Activated T-cell treated with anti-CD3 and anti-CD28 coated beads, Interleukin-2, amount 50 U/mL, for 72 hours (primary cell): ENCODE results near the gene NANS. TPM values are rescaled to one million over a fixed set of nuclear protein-coding genes. Genes with fewer than 3 reads are reported as not detected.
"Not testable (repeated sequence)": the region's sequence is repeated elsewhere in the genome, so short reads cannot be mapped to it uniquely, and the experiment has no call there.

Experiments used
- ATAC-seq, 2 donors: fragments of 150-1000 bp; cut with Tn5 transposase; replicated peaks in 1 of 2; 2 replicates each; pipeline ENCODE4 v1.10.0; 2021; ENCODE audit warnings: moderate library complexity in 2 of 2, mild to moderate bottlenecking in 1 of 2
- DNase-seq, 2 donors: peaks; one replicate each; pipeline ENCODE4 v3.0.0; 2021 to 2022; ENCODE audit warnings: mixed read lengths in 1 of 2
- H3K27ac Mint-ChIP-seq: one replicate; pipeline ENCODE4 v1.8.0; 2022; ENCODE audit warnings: mild to moderate bottlenecking, moderate library complexity, mixed read lengths
- H3K27me3 Mint-ChIP-seq: one replicate; pipeline ENCODE4 v1.8.0; 2022; ENCODE audit warnings: low read depth, mixed read lengths
- H3K36me3 Mint-ChIP-seq, 2 donors: one replicate each; pipeline ENCODE4 v1.8.0; 2022; ENCODE audit warnings: mixed read lengths in 2 of 2, mild to moderate bottlenecking in 1 of 2; ENCODE audit not compliant: insufficient read depth in 2 of 2
- H3K4me1 Mint-ChIP-seq: one replicate; pipeline ENCODE4 v1.8.0; 2022; ENCODE audit warnings: low read depth, mixed read lengths
- H3K4me3 Mint-ChIP-seq, 2 donors: one replicate each; pipeline ENCODE4 v1.8.0; 2022; ENCODE audit warnings: mild to moderate bottlenecking in 2 of 2, mixed read lengths in 2 of 2, moderate library complexity in 2 of 2
- H3K9me3 Mint-ChIP-seq, 2 donors: one replicate each; pipeline ENCODE4 v1.8.0; 2022; ENCODE audit warnings: mixed read lengths in 2 of 2
- total RNA-seq, 2 donors: library from RNA; stranded (reverse); gene quantifications; one replicate each; pipeline ENCODE4 v1.2.3, GENCODE V29; 2022

NANS gene
- total RNA-seq, 2 donors from 2014 or later = 56.1 to 56.6 TPM

- peak overlapping the region; percentile 66 to 93 for H3K4me3 Mint-ChIP-seq
- H3K27me3 Mint-ChIP-seq = no peaks in the 10 kb centered on the region
- DNase-seq (no peak), ATAC-seq (no peak)
- H3K4me1 Mint-ChIP-seq = peaks cover 89% of the 10 kb centered on the region
- peak overlapping the region; percentile 98 for H3K27ac Mint-ChIP-seq
- H3K9me3 Mint-ChIP-seq = no peaks in the 10 kb centered on the region
- H3K36me3 Mint-ChIP-seq = peaks cover 5 to 30% of the 10 kb centered on the region in 2 donors
Observed at GRCh38 chr9:98100456-98100855, 43.9 kb downstream of the NANS start.

- peak overlapping the region; percentile 99 for H3K27ac Mint-ChIP-seq
- peaks cover 5 to 34% of the 10 kb centered on the region in 2 donors for H3K36me3 Mint-ChIP-seq
- H3K9me3 Mint-ChIP-seq = no peaks in the 10 kb centered on the region
- ATAC-seq = peak in 1 of 2 donors; percentile 2
- peaks cover 96% of the 10 kb centered on the region for H3K4me1 Mint-ChIP-seq
- H3K27me3 Mint-ChIP-seq = no peaks in the 10 kb centered on the region
- peak overlapping the region; percentile 76 to 93 for H3K4me3 Mint-ChIP-seq
- DNase-seq = no peak
Observed at GRCh38 chr9:98101416-98101815, 44.9 kb downstream of the NANS start.

DNA sequence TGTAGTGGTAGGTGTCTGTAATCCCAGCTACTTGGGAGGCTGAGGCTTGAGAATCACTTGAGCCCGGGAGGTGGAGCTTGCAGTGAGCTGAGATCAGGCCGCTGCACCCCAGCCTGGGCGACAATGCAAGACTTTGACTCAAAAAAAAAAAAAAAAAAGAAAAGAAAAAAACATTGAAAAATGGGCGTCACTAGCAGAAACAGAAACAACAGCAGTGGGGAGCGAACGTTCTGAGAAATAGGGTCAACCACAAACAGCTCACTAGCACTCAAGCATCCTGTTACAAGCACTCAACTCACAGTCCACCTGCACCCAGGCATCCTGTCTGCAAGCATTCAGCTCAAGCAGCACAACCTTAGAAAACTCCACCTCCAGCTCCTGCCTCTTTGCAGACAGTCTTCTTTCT is 45.3 kb downstream of the NANS start:
- ATAC-seq (peak; percentile 96), DNase-seq (peak; percentile 74 to 84)
- H3K27me3 Mint-ChIP-seq = no peaks in the 10 kb centered on the region
- H3K27ac Mint-ChIP-seq = peak overlapping the region; percentile 99
- H3K4me3 Mint-ChIP-seq = peak overlapping the region; percentile 76 to 93
- no peaks in the 10 kb centered on the region for H3K9me3 Mint-ChIP-seq
- H3K36me3 Mint-ChIP-seq = peaks cover 7 to 33% of the 10 kb centered on the region in 2 donors
- peaks cover 96% of the 10 kb centered on the region for H3K4me1 Mint-ChIP-seq

GRCh38 chr9:98104445-98104881 is 47.9 kb downstream of the NANS start:
- ATAC-seq = no peak

DNA sequence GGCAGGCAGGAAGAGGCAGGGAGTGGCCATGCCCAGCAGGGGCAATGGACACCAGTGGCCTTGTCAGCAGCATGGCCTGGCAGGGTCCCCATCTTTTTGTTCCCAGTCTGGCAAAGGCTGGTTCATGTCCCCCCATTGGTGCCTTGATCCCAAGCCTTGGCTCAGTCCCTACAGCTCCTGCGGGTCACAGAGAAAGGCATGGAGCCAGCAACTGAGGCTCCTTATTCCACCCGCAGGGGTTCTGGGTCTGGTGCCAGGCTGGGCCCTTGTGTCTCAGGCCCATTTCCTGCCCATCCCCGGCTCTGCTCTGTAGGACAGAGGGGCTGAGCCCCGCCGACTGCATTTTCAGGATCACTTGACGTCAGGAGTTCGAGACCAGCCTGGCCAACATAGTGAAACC is 48.5 kb downstream of the NANS start:
- ATAC-seq = no peak
- Mint-ChIP-seq H3K36me3 (peaks cover 11 to 31% of the 10 kb centered on the region in 2 donors), H3K4me3 (no peak overlapping the region), H3K27me3 (no peaks in the 10 kb centered on the region), H3K9me3 (no peaks in the 10 kb centered on the region), H3K27ac (peak overlapping the region; percentile 81), H3K4me1 (peaks cover 95% of the 10 kb centered on the region)
- no peak for DNase-seq

More at GRCh38 chr9:98104445-98104881, 47.9 kb downstream of the NANS start:
- Mint-ChIP-seq H3K4me1 (peaks cover 95% of the 10 kb centered on the region), H3K4me3 (peak overlapping the region; percentile 44 to 66), H3K27ac (peak overlapping the region; percentile 88), H3K36me3 (peaks cover 11 to 31% of the 10 kb centered on the region in 2 donors), H3K27me3 (no peaks in the 10 kb centered on the region), H3K9me3 (no peaks in the 10 kb centered on the region)
- DNase-seq = no peak

DNA sequence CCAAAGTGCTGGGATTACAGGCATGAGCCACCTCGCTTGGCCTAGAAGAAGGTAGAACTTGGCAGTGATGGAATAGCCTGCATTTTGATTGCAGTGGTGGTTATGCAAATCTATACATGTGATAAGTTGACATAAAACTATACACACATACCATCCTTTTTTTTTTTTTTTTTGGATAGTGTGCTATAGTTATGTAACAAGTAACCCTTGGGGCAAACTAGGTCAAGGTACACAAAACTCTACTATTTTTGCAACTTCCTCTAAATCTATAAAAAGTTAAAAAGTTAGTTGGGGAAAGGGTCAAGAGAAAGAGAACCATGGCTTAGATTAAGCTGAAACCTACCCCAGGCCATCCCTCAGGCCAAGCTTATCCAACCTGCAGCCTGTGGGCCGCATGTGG is 51.4 kb downstream of the NANS start:
- no peak for DNase-seq
- Mint-ChIP-seq H3K27me3 (no peaks in the 10 kb centered on the region), H3K27ac (peak overlapping the region; percentile 56), H3K4me1 (peaks cover 79% of the 10 kb centered on the region), H3K9me3 (no peaks in the 10 kb centered on the region), H3K4me3 (peak overlapping the region; percentile 63 to 78), H3K36me3 (peaks cover 11 to 30% of the 10 kb centered on the region in 2 donors)
- ATAC-seq = peak; percentile 23 to 24

- H3K36me3 Mint-ChIP-seq = peaks cover 11 to 30% of the 10 kb centered on the region in 2 donors
- H3K27ac Mint-ChIP-seq = peak overlapping the region; percentile 56
- DNase-seq (peak; percentile 33 to 40), ATAC-seq (peak; percentile 84 to 91)
- peaks cover 77% of the 10 kb centered on the region for H3K4me1 Mint-ChIP-seq
- H3K9me3 Mint-ChIP-seq = no peaks in the 10 kb centered on the region
- H3K27me3 Mint-ChIP-seq = no peaks in the 10 kb centered on the region
- H3K4me3 Mint-ChIP-seq = peak overlapping the region; percentile 63 to 78
Observed at GRCh38 chr9:98108531-98109031, 52.0 kb downstream of the NANS start.

- Mint-ChIP-seq H3K4me3 (peak overlapping the region; percentile 63 to 78), H3K9me3 (no peaks in the 10 kb centered on the region), H3K27me3 (no peaks in the 10 kb centered on the region), H3K36me3 (peaks cover 11 to 30% of the 10 kb centered on the region in 2 donors), H3K27ac (peak overlapping the region; percentile 56), H3K4me1 (peaks cover 75% of the 10 kb centered on the region)
- peak in 1 of 2 donors; percentile 48 for ATAC-seq
- peak in 1 of 2 donors; percentile 17 for DNase-seq
Observed at GRCh38 chr9:98109052-98109451, 52.5 kb downstream of the NANS start.

DNA sequence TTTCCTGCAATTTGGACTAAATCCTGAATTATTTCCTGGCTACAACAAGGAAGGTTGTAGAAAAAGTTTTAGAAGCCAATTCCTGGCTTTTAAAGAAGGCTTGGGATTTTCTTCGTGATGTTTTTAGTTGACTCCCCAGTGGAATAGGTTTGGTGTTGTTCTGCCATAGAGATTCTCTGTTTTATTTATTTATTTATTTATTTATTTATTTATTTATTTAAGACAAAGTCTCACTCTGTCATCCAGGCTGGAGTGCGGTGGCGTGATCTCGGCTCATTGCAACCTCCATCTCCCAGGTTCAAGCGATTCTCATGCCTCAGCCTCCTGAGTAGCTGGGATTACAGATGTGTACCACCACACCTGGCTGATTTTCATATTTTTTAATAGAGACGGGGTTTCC is 60.6 kb downstream of the NANS start:
- H3K27me3 Mint-ChIP-seq, H3K9me3 Mint-ChIP-seq, ATAC-seq, H3K36me3 Mint-ChIP-seq, DNase-seq: not testable (repeated sequence)
- peak overlapping the region; percentile 83 to 91 for H3K4me3 Mint-ChIP-seq
- peaks cover 57% of the 10 kb centered on the region for H3K4me1 Mint-ChIP-seq
- H3K27ac Mint-ChIP-seq = peak overlapping the region; percentile 78

DNA sequence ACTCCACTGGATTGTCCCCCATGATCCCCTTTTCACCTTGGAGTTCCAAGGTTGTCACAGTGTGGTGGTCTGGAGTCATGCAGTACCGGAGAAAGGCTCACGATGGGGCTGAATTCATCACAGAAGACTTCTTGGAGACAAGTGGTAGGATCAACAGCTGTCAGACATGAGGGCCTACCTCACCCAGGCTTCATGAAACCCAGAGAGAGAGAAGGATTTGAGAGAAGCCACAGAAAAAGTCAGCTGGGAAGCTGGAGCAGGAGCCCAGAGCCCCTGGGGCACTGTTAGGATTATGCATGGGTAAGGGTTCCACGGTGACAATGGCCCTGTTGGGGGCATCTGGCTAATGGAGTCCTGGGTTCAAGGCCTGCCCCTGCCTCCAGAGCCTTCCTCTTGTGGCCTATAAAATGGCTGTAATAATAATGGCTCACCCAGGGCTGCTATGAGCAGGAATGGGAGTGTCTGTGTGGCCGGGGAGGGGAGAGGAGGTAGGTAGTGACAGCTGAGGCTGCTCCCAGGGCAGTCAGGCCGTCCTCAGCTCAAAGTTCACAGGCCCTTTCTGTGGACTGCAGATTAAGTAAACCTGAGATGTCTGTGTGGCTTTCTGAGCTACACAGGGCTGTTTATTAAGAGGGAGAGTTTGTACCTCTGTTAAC is 61.6 kb downstream of the NANS start:
- Mint-ChIP-seq H3K27ac (peak overlapping the region; percentile 78), H3K4me3 (peak overlapping the region; percentile 83 to 91), H3K36me3 (peaks cover 4% of the 10 kb centered on the region in 2 donors), H3K9me3 (no peaks in the 10 kb centered on the region), H3K4me1 (peaks cover 59% of the 10 kb centered on the region), H3K27me3 (no peaks in the 10 kb centered on the region)
- ATAC-seq (peak; percentile 75 to 81), DNase-seq (peak; percentile 57 to 58)

- no peaks in the 10 kb centered on the region for H3K27me3 Mint-ChIP-seq
- ATAC-seq = peak; percentile 75
- H3K4me1 Mint-ChIP-seq = peaks cover 53% of the 10 kb centered on the region
- peak; percentile 71 to 78 for DNase-seq
- peak within 1 kb of the TSS; percentile 78 for H3K27ac Mint-ChIP-seq
- H3K9me3 Mint-ChIP-seq = no peaks in the 10 kb centered on the region
- H3K36me3 Mint-ChIP-seq = peaks cover 4% of the 10 kb centered on the region in 2 donors
- peak within 1 kb of the TSS; percentile 83 to 91 for H3K4me3 Mint-ChIP-seq
Observed at GRCh38 chr9:98118640-98119601, 62.4 kb downstream of the NANS start, which contains the start of gene TRIM14. Gene TRIM14, minus strand, starts transcription at chr9:98119222. Its CDS starts 34 bp downstream, at chr9:98119188.

- ATAC-seq (no peak), DNase-seq (no peak)
- Mint-ChIP-seq H3K27ac (peak overlapping the region; percentile 27), H3K9me3 (no peaks in the 10 kb centered on the region), H3K4me1 (peaks cover 53% of the 10 kb centered on the region), H3K27me3 (no peaks in the 10 kb centered on the region), H3K4me3 (peak overlapping the region; percentile 83 to 91), H3K36me3 (peaks cover 4% of the 10 kb centered on the region in 2 donors)
Observed at GRCh38 chr9:98120476-98120875, 63.9 kb downstream of the NANS start.
